Activated B cell treated with CpG ODN at 0.5 μM for 24 hours (primary cell): ENCODE results near the gene HSD17B14. TPM values are rescaled to one million over a fixed set of nuclear protein-coding genes. Genes with fewer than 3 reads are reported as not detected.

Source experiments
- ATAC-seq: fragments of 200-7000 bp; cut with Tn5 transposase; one replicate; pipeline ENCODE4 v1.10.0; 2021; ENCODE audit warnings: low read depth, mild to moderate bottlenecking, moderate library complexity
- CTCF ChIA-PET: fragments of 350-600 bp; sonication (Branson Sonifier 250); formaldehyde crosslinking; loops from one replicate; lab custom pipeline; 2021; ENCODE audit warnings: antibody characterized with exemption; lab: Charles Lee
- POLR2A ChIA-PET: fragments of 350-600 bp; sonication (Branson Sonifier 250); formaldehyde crosslinking; loops from one replicate; lab custom pipeline; 2021; ENCODE audit warnings: antibody characterized with exemption; lab: Charles Lee
- DNase-seq: peaks from one replicate; pipeline ENCODE4 v3.0.0; 2022
- H3K27ac Mint-ChIP-seq: one replicate; pipeline ENCODE4 v1.8.0; 2020; ENCODE audit warnings: mixed read lengths
- H3K27me3 Mint-ChIP-seq: one replicate; pipeline ENCODE4 v1.8.0; 2021; ENCODE audit warnings: mixed read lengths
- H3K36me3 Mint-ChIP-seq: one replicate; pipeline ENCODE4 v1.8.0; 2021; ENCODE audit warnings: low read depth, mixed read lengths
- H3K4me1 Mint-ChIP-seq: one replicate; pipeline ENCODE4 v1.8.0; 2021; ENCODE audit warnings: mixed read lengths
- H3K4me3 Mint-ChIP-seq: one replicate; pipeline ENCODE4 v1.8.0; 2020; ENCODE audit warnings: mild to moderate bottlenecking, mixed read lengths
- H3K9me3 Mint-ChIP-seq: one replicate; pipeline ENCODE4 v1.8.0; 2020; ENCODE audit warnings: mixed read lengths
- CTCF ChIP-seq: fragments of 200-600 bp; IDR thresholded peaks from one replicate; pipeline ENCODE4 v1.8.0; 2022; ENCODE audit warnings: antibody characterized with exemption, mild to moderate bottlenecking
- intact Hi-C: fragments of 100-400 bp; cut with micrococcal nuclease; formaldehyde crosslinking; loops from one replicate; pipeline ENCODE4 v1.15.1; 2024
- total RNA-seq: library from RNA; stranded (reverse); gene quantifications from 2 replicates; pipeline ENCODE4 v1.2.3, GENCODE V29; 2022

Gene HSD17B14
- total RNA-seq, 1 donor from 2014 or later: 2.6 TPM

GRCh38 chr19:48830965-48831364 is 5.3 kb downstream of the HSD17B14 start:
- intact Hi-C loops: loop anchor here (10.0 kb wide), 1 partner anchor 316 kb away; the partner anchor contains the start of gene LMTK3
- POLR2A ChIA-PET: interaction anchor here (0.6 kb wide), 1 partner anchor 42 kb away, joined by 3 read pairs; no protein-coding TSS in a partner anchor

GRCh38 chr19:48830088-48830487 is 6.2 kb downstream of the HSD17B14 start:
- intact Hi-C loops: loop anchor here (10.0 kb wide), 1 partner anchor 315 kb away; the partner anchor contains the start of gene LMTK3
- TF ChIP-seq CTCF: no peak
- ATAC-seq (no peak), DNase-seq (no peak)
- no peaks in the 10 kb centered on the region for H3K27me3 Mint-ChIP-seq
- ChIA-PET CTCF (interaction anchor here (1.7 kb wide), 1 partner anchor 12 kb away, joined by 4 read pairs; no protein-coding TSS in a partner anchor), POLR2A (interaction anchor here (2.2 kb wide), 1 partner anchor 12 kb away, joined by 5 read pairs; no protein-coding TSS in a partner anchor)
- H3K4me1 Mint-ChIP-seq: peaks cover 3% of the 10 kb centered on the region
- no peaks in the 10 kb centered on the region for H3K9me3 Mint-ChIP-seq
- peaks cover 3% of the 10 kb centered on the region for H3K36me3 Mint-ChIP-seq
- H3K27ac Mint-ChIP-seq: no peak overlapping the region
- no peak overlapping the region for H3K4me3 Mint-ChIP-seq

More at GRCh38 chr19:48830965-48831364, 5.3 kb downstream of the HSD17B14 start:
- no peak for ATAC-seq
- Mint-ChIP-seq H3K27me3 (no peaks in the 10 kb centered on the region), H3K4me3 (no peak overlapping the region), H3K4me1 (peaks cover 10% of the 10 kb centered on the region), H3K36me3 (peaks cover 3% of the 10 kb centered on the region), H3K9me3 (no peaks in the 10 kb centered on the region), H3K27ac (no peak overlapping the region)
- no peak for TF ChIP-seq CTCF
- CTCF ChIA-PET: interaction anchor here (0.9 kb wide), 1 partner anchor 12 kb away, joined by 3 read pairs; no protein-coding TSS in a partner anchor
- DNase-seq: no peak

- H3K27me3 Mint-ChIP-seq: no peaks in the 10 kb centered on the region
- ATAC-seq (no peak), DNase-seq (no peak)
- H3K4me3 Mint-ChIP-seq: no peak overlapping the region
- no peaks in the 10 kb centered on the region for H3K9me3 Mint-ChIP-seq
- no peak overlapping the region for H3K27ac Mint-ChIP-seq
- ChIA-PET CTCF (interaction anchor here (1.0 kb wide), 1 partner anchor 16 kb away, joined by 4 read pairs; no protein-coding TSS in a partner anchor), POLR2A (no interaction called here)
- TF ChIP-seq CTCF: no peak
- peaks cover 3% of the 10 kb centered on the region for H3K36me3 Mint-ChIP-seq
- intact Hi-C loops: no loop called here
- no peaks in the 10 kb centered on the region for H3K4me1 Mint-ChIP-seq
Observed at GRCh38 chr19:48826606-48827020, 9.7 kb downstream of the HSD17B14 start.

- POLR2A ChIA-PET: no interaction called here
- no peaks in the 10 kb centered on the region for H3K4me1 Mint-ChIP-seq
- TF ChIP-seq CTCF: no peak
- no peaks in the 10 kb centered on the region for H3K27me3 Mint-ChIP-seq
- no peaks in the 10 kb centered on the region for H3K9me3 Mint-ChIP-seq
- H3K4me3 Mint-ChIP-seq: no peak overlapping the region
- H3K27ac Mint-ChIP-seq: no peak overlapping the region
- H3K36me3 Mint-ChIP-seq: no peaks in the 10 kb centered on the region
- intact Hi-C loops: no loop called here
- ATAC-seq: no peak
- no peak for DNase-seq
- CTCF ChIA-PET: no interaction called here
Observed at GRCh38 chr19:48822514-48822913, 13.8 kb downstream of the HSD17B14 start.

GRCh38 chr19:48821633-48822032 is 14.7 kb downstream of the HSD17B14 start:
- no peaks in the 10 kb centered on the region for H3K9me3 Mint-ChIP-seq

More at GRCh38 chr19:48821633-48822032, 14.7 kb downstream of the HSD17B14 start:
- ATAC-seq (no peak), DNase-seq (no peak)
- no peak for TF ChIP-seq CTCF
- Mint-ChIP-seq H3K4me3 (no peak overlapping the region), H3K27me3 (no peaks in the 10 kb centered on the region), H3K27ac (no peak overlapping the region), H3K36me3 (no peaks in the 10 kb centered on the region), H3K4me1 (no peaks in the 10 kb centered on the region)
- ChIA-PET CTCF (no interaction called here), POLR2A (no interaction called here)
- intact Hi-C loops: no loop called here
